Colonic mucosa (tissue), 4 donors: ENCODE data around the gene CACTIN. TPM values are rescaled to one million over a fixed set of nuclear protein-coding genes. Genes with fewer than 3 reads are reported as not detected.

ENCODE experiments used
- DNase-seq: peaks from one replicate; pipeline ENCODE4 v3.0.0-alpha.2; 2020
- H3K27ac ChIP-seq: fragments of 200-600 bp; one replicate; pipeline ENCODE4 v1.8.0; 2021
- H3K27me3 ChIP-seq: fragments of 200-600 bp; one replicate; pipeline ENCODE4 v1.8.0; 2021
- H3K36me3 ChIP-seq: fragments of 200-600 bp; one replicate; pipeline ENCODE4 v1.8.0; 2021
- H3K4me1 ChIP-seq: fragments of 200-600 bp; one replicate; pipeline ENCODE4 v1.8.0; 2021; ENCODE audit warnings: mild to moderate bottlenecking
- H3K4me3 ChIP-seq: fragments of 200-600 bp; one replicate; pipeline ENCODE4 v1.8.0; 2021
- H3K9ac ChIP-seq, 2 donors: one replicate each; pipeline ENCODE4 v1.7.0; 2013; ENCODE audit warnings: control low read depth in 2 of 2, low read depth in 2 of 2, low read length in 2 of 2
- H3K9me3 ChIP-seq: fragments of 200-600 bp; one replicate; pipeline ENCODE4 v1.8.0; 2021
- intact Hi-C: fragments of 100-400 bp; cut with DNase I; formaldehyde crosslinking; loops from one replicate; pipeline ENCODE4 v1.14.1; 2022
- total RNA-seq, 2 donors: library from RNA; stranded (reverse); fragmentation: NEBNext Ultra II Directional in 1 of 2; extraction: Animal tissue kit (Norgen Biotek cat#: 25700) in 1 of 2; gene quantifications; one replicate each; pipeline ENCODE4 v1.2.1, GENCODE V29; 2021
- TF ChIP-seq, protein P1 (sequence below): fragments of 200-600 bp; IDR thresholded peaks from one replicate; pipeline ENCODE4 v1.8.0; 2022; ENCODE audit warnings: antibody characterized with exemption, mild to moderate bottlenecking
- donor health status: healthy.
- donor health status: DM: no; HTN: no; CAD: no.
- donor health status: DM: no; HTN: no; CAD: no.

CACTIN gene
- total RNA-seq, 2 donors from 2014 or later: 12.0 to 35.1 TPM

DNA sequence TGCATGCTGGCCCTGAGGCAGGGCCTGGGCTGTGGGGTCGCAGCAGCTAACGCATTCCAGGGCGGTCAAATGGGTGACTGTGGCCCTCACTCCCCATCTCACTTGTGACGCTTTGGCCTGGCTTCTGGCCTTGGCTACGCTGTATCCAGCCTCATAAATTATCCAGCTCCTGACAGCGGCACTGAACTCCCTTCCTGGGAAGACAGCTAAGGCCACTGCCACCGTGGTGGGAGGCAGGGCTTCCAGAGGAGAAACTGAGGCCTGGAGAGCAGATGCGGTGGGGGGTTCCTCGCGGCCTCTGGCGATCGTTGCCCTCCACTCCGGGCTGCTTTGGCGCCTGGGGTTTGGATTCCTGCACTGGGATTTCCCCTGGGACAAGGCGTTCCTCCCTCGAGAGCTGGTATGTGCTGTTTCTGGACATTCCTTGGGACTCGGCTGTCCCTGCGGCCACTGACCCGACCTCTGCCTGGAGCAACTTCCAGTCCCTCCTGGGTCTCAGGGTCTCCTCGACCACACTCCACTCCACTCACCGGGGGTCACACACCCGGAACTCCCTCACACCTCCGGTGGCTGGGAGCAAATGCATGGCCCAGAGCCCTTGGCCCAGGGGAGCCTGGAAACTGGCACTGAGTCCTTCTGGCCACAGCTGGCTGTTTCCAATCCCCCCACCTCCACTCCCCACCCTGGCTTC lies 23.3 kb downstream of the CACTIN start:
- H3K27me3 ChIP-seq: no peaks in the 10 kb centered on the region
- DNase-seq: no peak
- TF ChIP-seq, protein P1, sequence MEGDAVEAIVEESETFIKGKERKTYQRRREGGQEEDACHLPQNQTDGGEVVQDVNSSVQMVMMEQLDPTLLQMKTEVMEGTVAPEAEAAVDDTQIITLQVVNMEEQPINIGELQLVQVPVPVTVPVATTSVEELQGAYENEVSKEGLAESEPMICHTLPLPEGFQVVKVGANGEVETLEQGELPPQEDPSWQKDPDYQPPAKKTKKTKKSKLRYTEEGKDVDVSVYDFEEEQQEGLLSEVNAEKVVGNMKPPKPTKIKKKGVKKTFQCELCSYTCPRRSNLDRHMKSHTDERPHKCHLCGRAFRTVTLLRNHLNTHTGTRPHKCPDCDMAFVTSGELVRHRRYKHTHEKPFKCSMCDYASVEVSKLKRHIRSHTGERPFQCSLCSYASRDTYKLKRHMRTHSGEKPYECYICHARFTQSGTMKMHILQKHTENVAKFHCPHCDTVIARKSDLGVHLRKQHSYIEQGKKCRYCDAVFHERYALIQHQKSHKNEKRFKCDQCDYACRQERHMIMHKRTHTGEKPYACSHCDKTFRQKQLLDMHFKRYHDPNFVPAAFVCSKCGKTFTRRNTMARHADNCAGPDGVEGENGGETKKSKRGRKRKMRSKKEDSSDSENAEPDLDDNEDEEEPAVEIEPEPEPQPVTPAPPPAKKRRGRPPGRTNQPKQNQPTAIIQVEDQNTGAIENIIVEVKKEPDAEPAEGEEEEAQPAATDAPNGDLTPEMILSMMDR: no peak
- intact Hi-C loops: no loop called here
- no peaks in the 10 kb centered on the region for H3K9me3 ChIP-seq
- peak overlapping the region in 1 of 2 donors; percentile 34 for H3K9ac ChIP-seq
- H3K27ac ChIP-seq: no peak overlapping the region
- peaks cover 18% of the 10 kb centered on the region for H3K4me1 ChIP-seq
- no peaks in the 10 kb centered on the region for H3K36me3 ChIP-seq
- no peak overlapping the region for H3K4me3 ChIP-seq

DNA sequence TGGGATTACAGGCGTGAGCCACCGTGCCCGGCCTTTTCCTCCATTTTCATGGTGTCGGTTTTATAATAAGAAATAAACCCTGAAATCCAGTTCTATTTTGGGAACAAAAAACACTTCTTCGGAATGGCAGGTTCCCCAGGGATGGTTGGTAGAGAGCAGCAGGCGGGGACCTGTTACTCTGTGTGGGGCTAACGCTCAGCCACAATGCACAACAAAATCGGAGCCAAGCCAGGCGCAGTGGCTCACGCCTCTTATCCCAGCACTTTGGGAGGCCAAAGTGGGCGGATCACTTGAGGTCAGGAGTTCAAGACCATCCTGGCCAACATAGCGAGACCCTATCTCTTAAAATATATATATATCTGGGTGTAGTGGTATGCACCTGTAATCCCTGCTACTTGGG lies 25.6 kb downstream of the CACTIN start:
- Histone ChIP-seq H3K4me3 (no peak overlapping the region), H3K27me3 (no peaks in the 10 kb centered on the region), H3K9me3 (no peaks in the 10 kb centered on the region), H3K4me1 (peaks cover 3% of the 10 kb centered on the region), H3K9ac (no peak overlapping the region), H3K36me3 (no peaks in the 10 kb centered on the region), H3K27ac (no peak overlapping the region)
- no peak for DNase-seq
- TF ChIP-seq, protein P1: no peak
- intact Hi-C loops: no loop called here

DNA sequence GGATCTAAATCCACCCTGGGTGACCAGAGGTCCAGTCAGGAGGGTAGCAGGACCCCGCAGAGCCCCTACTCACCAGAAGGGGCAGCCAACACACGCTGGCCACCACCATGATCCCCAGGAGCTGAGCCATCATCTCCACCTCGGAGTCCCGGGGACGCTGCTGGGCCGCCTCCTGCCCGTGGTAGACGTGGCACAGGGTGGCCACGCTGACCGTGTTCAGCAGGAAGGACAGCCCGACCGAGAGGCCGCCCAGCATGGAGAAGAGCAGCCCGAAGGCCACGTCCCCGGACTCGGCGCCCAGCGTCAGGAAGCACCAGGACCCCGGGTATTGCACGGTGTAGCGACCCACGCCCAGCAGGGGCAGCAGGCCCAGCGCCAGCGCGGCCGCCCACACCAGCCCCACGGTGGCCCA lies 26.8 kb downstream of the CACTIN start:
- no peaks in the 10 kb centered on the region for H3K9me3 ChIP-seq
- intact Hi-C loops: no loop called here
- H3K36me3 ChIP-seq: no peaks in the 10 kb centered on the region
- TF ChIP-seq, protein P1: no peak
- H3K27me3 ChIP-seq: no peaks in the 10 kb centered on the region
- H3K4me1 ChIP-seq: no peaks in the 10 kb centered on the region
- no peak overlapping the region for H3K9ac ChIP-seq
- no peak overlapping the region for H3K4me3 ChIP-seq
- H3K27ac ChIP-seq: no peak overlapping the region
- no peak for DNase-seq

DNA sequence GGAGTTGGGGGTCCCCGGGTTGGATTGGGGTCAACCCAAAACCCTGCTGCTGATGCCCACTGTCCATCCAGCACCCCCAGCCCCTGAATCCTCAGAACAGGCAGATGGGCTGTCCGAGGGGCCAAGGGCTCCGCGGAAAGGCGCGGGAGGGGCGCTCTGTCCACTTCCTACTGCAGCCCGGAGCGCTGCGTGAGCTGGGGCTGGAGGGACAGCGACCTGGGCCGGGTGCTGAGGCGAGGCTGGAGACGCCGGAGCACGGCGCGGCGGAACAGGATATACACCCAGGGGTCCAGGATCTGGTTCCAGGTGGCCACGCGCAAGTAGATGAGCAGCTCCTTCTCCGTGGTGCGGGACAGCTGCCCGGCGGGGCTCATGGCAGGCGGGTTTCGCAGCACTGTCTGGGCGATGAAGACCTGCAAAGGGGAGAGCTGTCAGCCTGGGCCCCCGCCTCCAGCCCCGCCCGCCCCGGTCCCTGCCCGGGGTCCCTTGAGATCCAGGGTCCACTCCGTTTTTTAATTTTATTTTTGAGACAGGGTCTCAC lies 31.0 kb downstream of the CACTIN start:
- TF ChIP-seq, protein P1: no peak
- H3K36me3 ChIP-seq: no peaks in the 10 kb centered on the region
- DNase-seq: no peak
- H3K27me3 ChIP-seq: no peaks in the 10 kb centered on the region
- no peak overlapping the region for H3K4me3 ChIP-seq
- no peaks in the 10 kb centered on the region for H3K4me1 ChIP-seq
- H3K9me3 ChIP-seq: no peaks in the 10 kb centered on the region
- intact Hi-C loops: no loop called here
- H3K27ac ChIP-seq: no peak overlapping the region
- no peak overlapping the region for H3K9ac ChIP-seq

DNA sequence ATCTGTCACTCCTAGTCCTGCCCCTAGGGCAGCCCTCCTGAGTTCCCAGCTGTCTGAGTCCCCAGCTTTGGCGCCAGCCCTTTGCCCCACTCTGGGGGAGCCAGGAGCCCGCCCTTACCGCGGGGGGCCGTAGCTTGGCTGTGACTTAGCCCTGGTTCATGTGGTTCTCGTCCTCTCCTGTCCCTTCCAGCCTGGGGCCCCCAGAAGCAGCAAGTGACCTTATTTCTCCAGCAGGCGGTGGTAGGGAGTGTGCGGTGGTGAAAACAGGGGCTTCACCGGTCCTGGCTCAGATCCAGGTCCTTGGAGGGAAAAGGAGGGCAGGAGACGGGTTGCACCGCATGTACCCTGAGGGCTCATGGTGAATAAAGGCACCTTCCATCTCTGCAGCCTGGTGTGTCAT lies 33.4 kb downstream of the CACTIN start:
- H3K36me3 ChIP-seq: no peaks in the 10 kb centered on the region
- no peak overlapping the region for H3K9ac ChIP-seq
- DNase-seq: no peak
- H3K9me3 ChIP-seq: no peaks in the 10 kb centered on the region
- H3K27me3 ChIP-seq: no peaks in the 10 kb centered on the region
- no peak overlapping the region for H3K27ac ChIP-seq
- TF ChIP-seq, protein P1: no peak
- intact Hi-C loops: no loop called here
- H3K4me1 ChIP-seq: no peaks in the 10 kb centered on the region
- H3K4me3 ChIP-seq: no peak overlapping the region
